GM18858 (cell line): ENCODE measurements around the gene SP1.
"Not testable (repeated sequence)": the region's sequence is repeated elsewhere in the genome, so short reads cannot be mapped to it uniquely, and the experiment has no call there.

ENCODE experiments used
- ATAC-seq: cut with Tn5 transposase; IDR thresholded peaks from one replicate; pipeline ENCODE4 v1.9.1; 2021; ENCODE audit not compliant: unreplicated experiment

SP1 gene

GRCh38 chr12:53410951-53411350, 31.0 kb downstream of the SP1 start:
- no peak for ATAC-seq

GRCh38 chr12:53413485-53414204, 33.7 kb downstream of the SP1 start:
- no peak for ATAC-seq

GRCh38 chr12:53414756-53415417, 34.9 kb downstream of the SP1 start:
- no peak for ATAC-seq

- not testable (repeated sequence) for ATAC-seq
These were observed 35.9 kb downstream of the SP1 start for GRCh38 chr12:53415752-53416389.

- ATAC-seq: not testable (repeated sequence)
These were observed 37.4 kb downstream of the SP1 start for GRCh38 chr12:53417291-53417816.

GRCh38 chr12:53418221-53418620, 38.2 kb downstream of the SP1 start:
- ATAC-seq: no peak

GRCh38 chr12:53419756-53420155, 39.8 kb downstream of the SP1 start:
- no peak for ATAC-seq

- ATAC-seq: not testable (repeated sequence)
These were observed 42.3 kb downstream of the SP1 start for GRCh38 chr12:53422247-53422646.

GRCh38 chr12:53423597-53423996, 43.6 kb downstream of the SP1 start, which contains the start of gene AMHR2:
Gene AMHR2 (plus strand): TSS chr12:53423855. CDS start chr12:53423935, 80 bp downstream.
- ATAC-seq: no peak

- no peak for ATAC-seq
These were observed 44.9 kb downstream of the SP1 start for GRCh38 chr12:53424626-53425514.

GRCh38 chr12:53425515-53426150, 45.7 kb downstream of the SP1 start:
- no peak for ATAC-seq

GRCh38 chr12:53427905-53428594, 48.1 kb downstream of the SP1 start:
- ATAC-seq: no peak

- ATAC-seq: no peak
These were observed 48.8 kb downstream of the SP1 start for GRCh38 chr12:53428741-53429140.

GRCh38 chr12:53430116-53430515, 50.1 kb downstream of the SP1 start:
- no peak for ATAC-seq

- no peak for ATAC-seq
These were observed 51.2 kb downstream of the SP1 start for GRCh38 chr12:53431187-53431586.

GRCh38 chr12:53435326-53435725, 55.4 kb downstream of the SP1 start:
- not testable (repeated sequence) for ATAC-seq

- ATAC-seq: not testable (repeated sequence)
These were observed 59.6 kb downstream of the SP1 start for GRCh38 chr12:53439582-53439981.

GRCh38 chr12:53441040-53441833, 61.3 kb downstream of the SP1 start, which contains the start of gene PRR13:
Gene PRR13 (plus strand): TSS chr12:53441734. CDS start chr12:53442715, 981 bp downstream.
- peak; percentile 97 for ATAC-seq

- ATAC-seq: no peak
These were observed 64.0 kb downstream of the SP1 start for GRCh38 chr12:53443955-53444354.
